Endothelial cell of umbilical vein (primary cell): ENCODE data around the gene CLCNKA. TPM values are rescaled to one million over a fixed set of nuclear protein-coding genes. Genes with fewer than 3 reads are reported as not detected.

Source experiments
- BruUV-seq: library from RNA; stranded (reverse); fragments of 400-500 nt; replicated peaks from 2 replicates; lab custom pipeline; 2021; lab: Mats Ljungman, UMichigan
- CTCF ChIA-PET: fragments of 300-600, 350-600 bp; sonication (Branson Sonifier 250); formaldehyde crosslinking; loops from one replicate; lab custom pipeline; 2021; ENCODE audit warnings: antibody characterized with exemption, inconsistent platforms; lab: Charles Lee
- POLR2A ChIA-PET: fragments of 300-600, 350-600 bp; sonication (Branson Sonifier 250); formaldehyde crosslinking; loops from one replicate; lab custom pipeline; 2021; ENCODE audit warnings: antibody characterized with exemption, inconsistent platforms; lab: Charles Lee
- DNase-seq: peaks from one replicate; pipeline ENCODE4 v3.0.0-alpha.2; 2011; ENCODE audit warnings: low read depth, low spot score
- FAIRE-seq: peaks from 2 replicates; lab custom pipeline; 2011; peaks lifted over from hg19 to GRCh38; lab: Jason Lieb, UNC
- H2AFZ ChIP-seq: 2 replicates; pipeline ENCODE4 v1.6.0; 2012; ENCODE audit warnings: low read depth, low read length, control low read depth, inconsistent platforms
- H3K27ac ChIP-seq: 2 replicates; pipeline ENCODE4 v1.5.1; 2011; ENCODE audit warnings: low read depth, mild to moderate bottlenecking, control low read depth, low read length, moderate library complexity; ENCODE audit not compliant: insufficient read depth
- H3K27me3 ChIP-seq, 2 experiments: 2 replicates each; pipeline versions ENCODE4 v1.6.0 to v1.6.1; 2011; ENCODE audit warnings: low read length in 2 of 2, mixed read lengths in 1 of 2; ENCODE audit not compliant: control insufficient read depth in 2 of 2, insufficient read depth in 2 of 2
- H3K36me3 ChIP-seq, 2 experiments: 2 replicates in 1 of 2; 3 replicates in 1 of 2; pipeline ENCODE4 v1.5.1; 2011; ENCODE audit warnings: low read length in 2 of 2, mild to moderate bottlenecking in 1 of 2, moderate library complexity in 1 of 2; ENCODE audit not compliant: control insufficient read depth in 2 of 2, insufficient read depth in 2 of 2; ENCODE audit errors: extremely low read depth in 1 of 2
- H3K4me1 ChIP-seq: 3 replicates; pipeline ENCODE4 v1.5.1; 2011; ENCODE audit warnings: mild to moderate bottlenecking, low read length; ENCODE audit not compliant: control insufficient read depth, insufficient read depth; ENCODE audit errors: extremely low read depth
- H3K4me2 ChIP-seq: 2 replicates; pipeline ENCODE4 v1.6.1; 2011; ENCODE audit warnings: low read length, control low read depth, mixed read lengths; ENCODE audit not compliant: insufficient read depth
- H3K4me3 ChIP-seq, 3 experiments: fragments of 200-600 bp in 1 of 3; sonication (generic), shearing (Covaris generic) in 1 of 3; replicated peaks in 1 of 3; 2 replicates each; pipeline ENCODE4 v1.5.1; 2011 to 2016; ENCODE audit warnings: control low read depth in 3 of 3, low read length in 3 of 3, mild to moderate bottlenecking in 2 of 3, inconsistent platforms in 1 of 3, low read depth in 1 of 3, moderate library complexity in 1 of 3; ENCODE audit not compliant: insufficient read depth in 1 of 3
- H3K79me2 ChIP-seq: 2 replicates; pipeline ENCODE4 v1.6.0; 2012; ENCODE audit warnings: low read length, inconsistent platforms; ENCODE audit not compliant: control insufficient read depth, insufficient read depth
- H3K9ac ChIP-seq: replicated peaks from 2 replicates; pipeline ENCODE3; 2011; ENCODE audit warnings: low read length, control low read depth; ENCODE audit not compliant: insufficient read depth; ENCODE audit errors: extremely low read depth
- H3K9me1 ChIP-seq: replicated peaks from 3 replicates; pipeline ENCODE4 v1.6.0; 2011; ENCODE audit warnings: mild to moderate bottlenecking, low read length; ENCODE audit not compliant: control insufficient read depth, insufficient read depth; ENCODE audit errors: extremely low read depth
- H3K9me3 ChIP-seq: replicated peaks from 2 replicates; pipeline ENCODE4 v1.5.1; 2012; ENCODE audit warnings: low read length, inconsistent platforms; ENCODE audit not compliant: control insufficient read depth, insufficient read depth
- H4K20me1 ChIP-seq: replicated peaks from 2 replicates; pipeline ENCODE3; 2011; ENCODE audit warnings: mild to moderate bottlenecking, low read length; ENCODE audit not compliant: control insufficient read depth, insufficient read depth; ENCODE audit errors: extremely low read depth
- EZH2 ChIP-seq: IDR thresholded peaks from 2 replicates; pipeline ENCODE4 v1.6.1; 2012; ENCODE audit warnings: borderline replicate concordance, low read depth, mild to moderate bottlenecking, moderate library complexity, low read length, inconsistent platforms; ENCODE audit not compliant: severe bottlenecking
- GATA2 ChIP-seq: IDR thresholded peaks from 2 replicates; pipeline ENCODE4 v1.7.0; 2011; ENCODE audit warnings: low read depth, mild to moderate bottlenecking, moderate library complexity, mixed read lengths, low read length; ENCODE audit not compliant: insufficient read length, insufficient read depth
- MYC ChIP-seq: IDR thresholded peaks from one replicate; pipeline ENCODE4 v1.6.1; 2011; ENCODE audit warnings: mild to moderate bottlenecking, low read depth, low read length
- POLR2A ChIP-seq: IDR thresholded peaks from 2 replicates; pipeline ENCODE4 v1.6.1; 2012; ENCODE audit warnings: low read depth, mild to moderate bottlenecking, control low read depth, low read length
- POLR2AphosphoS5 ChIP-seq: IDR thresholded peaks from 2 replicates; pipeline ENCODE4 v1.6.1; 2012; ENCODE audit warnings: low read depth, mild to moderate bottlenecking, control low read depth, low read length, moderate library complexity; ENCODE audit not compliant: insufficient read depth
- dilution Hi-C: fragments of 300-500 bp; cut with MboI; formaldehyde crosslinking; loops from one replicate; pipeline ENCODE4 v1.15.0; 2019; ENCODE audit warnings: low sequenced_read_pairs; ENCODE audit not compliant: extremely low pct_ligation_motif_present
- intact Hi-C: fragments of 100-400 bp; cut with micrococcal nuclease; formaldehyde crosslinking; loops from one replicate; pipeline ENCODE4 v1.10.0; 2022
- polyA plus RNA-seq, 4 experiments: library from polyadenylated mRNA; depleted of rRNA in 3 of 4; stranded (reverse) in 3 of 4; unstranded in 1 of 4; fragments of >200 nt; gene quantifications; 2 replicates each; pipeline versions ENCODE4 v1.2.1 to v1.2.3, GENCODE V29; 2011 to 2012; ENCODE audit warnings: missing spikeins in 1 of 4
- total RNA-seq: library from RNA; stranded (reverse); gene quantifications from 2 replicates; pipeline ENCODE4 v1.2.3, GENCODE V29; 2021
- TF ChIP-seq, protein P1 (sequence below): IDR thresholded peaks from 2 replicates; pipeline ENCODE4 v1.6.1; 2011; ENCODE audit not compliant: insufficient read depth, insufficient read length
- TF ChIP-seq, protein P2 (sequence below), 2 donors: IDR thresholded peaks; 1 replicate in 1 of 2; 2 replicates in 1 of 2; pipeline ENCODE4 v1.5.1; 2011; ENCODE audit warnings: low read length in 2 of 2, mild to moderate bottlenecking in 2 of 2, moderate library complexity in 2 of 2, control low read depth in 1 of 2, inconsistent platforms in 1 of 2, low read depth in 1 of 2; ENCODE audit not compliant: insufficient read depth in 1 of 2; ENCODE audit errors: extremely low read depth in 1 of 2

Gene CLCNKA
- total and polyA plus RNA-seq, 2 donors (not counting 3 experiments of a cell fraction or from before 2014, with no cell fraction given): not detected

DNA sequence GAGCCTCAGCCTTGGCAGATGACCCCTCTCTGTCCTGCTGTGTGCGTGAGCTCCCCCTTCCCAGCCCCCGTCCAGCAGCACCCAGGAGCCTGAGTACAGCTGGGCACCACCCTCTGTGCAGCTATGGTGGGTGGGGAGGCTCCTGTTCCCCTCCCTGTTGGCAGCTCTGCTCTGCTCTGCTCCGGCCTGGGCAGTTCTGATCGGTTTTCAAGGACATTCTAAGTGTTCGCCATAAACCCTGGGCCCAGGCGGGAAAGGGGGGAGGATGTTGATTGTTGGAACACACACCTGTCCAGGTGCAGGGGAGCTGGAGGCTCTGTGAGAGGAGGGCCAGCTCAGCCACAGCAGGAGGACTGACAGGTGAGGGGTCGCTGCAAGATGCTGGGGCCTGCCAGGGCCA is 21.7 kb downstream of the CLCNKA start, which contains the start of gene CLCNKB:
Gene CLCNKB (plus strand): TSS at position 262 of the 400 bp plus-strand sequence. CDS start 711 bp downstream, outside the sequence.
- TF ChIP-seq POLR2AphosphoS5: no peak
- no peak for TF ChIP-seq EZH2
- TF ChIP-seq, protein P1, sequence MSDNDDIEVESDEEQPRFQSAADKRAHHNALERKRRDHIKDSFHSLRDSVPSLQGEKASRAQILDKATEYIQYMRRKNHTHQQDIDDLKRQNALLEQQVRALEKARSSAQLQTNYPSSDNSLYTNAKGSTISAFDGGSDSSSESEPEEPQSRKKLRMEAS: no peak
- TF ChIP-seq MYC: no peak
- TF ChIP-seq POLR2A: no peak
- TF ChIP-seq GATA2: no peak
- TF ChIP-seq, protein P2, sequence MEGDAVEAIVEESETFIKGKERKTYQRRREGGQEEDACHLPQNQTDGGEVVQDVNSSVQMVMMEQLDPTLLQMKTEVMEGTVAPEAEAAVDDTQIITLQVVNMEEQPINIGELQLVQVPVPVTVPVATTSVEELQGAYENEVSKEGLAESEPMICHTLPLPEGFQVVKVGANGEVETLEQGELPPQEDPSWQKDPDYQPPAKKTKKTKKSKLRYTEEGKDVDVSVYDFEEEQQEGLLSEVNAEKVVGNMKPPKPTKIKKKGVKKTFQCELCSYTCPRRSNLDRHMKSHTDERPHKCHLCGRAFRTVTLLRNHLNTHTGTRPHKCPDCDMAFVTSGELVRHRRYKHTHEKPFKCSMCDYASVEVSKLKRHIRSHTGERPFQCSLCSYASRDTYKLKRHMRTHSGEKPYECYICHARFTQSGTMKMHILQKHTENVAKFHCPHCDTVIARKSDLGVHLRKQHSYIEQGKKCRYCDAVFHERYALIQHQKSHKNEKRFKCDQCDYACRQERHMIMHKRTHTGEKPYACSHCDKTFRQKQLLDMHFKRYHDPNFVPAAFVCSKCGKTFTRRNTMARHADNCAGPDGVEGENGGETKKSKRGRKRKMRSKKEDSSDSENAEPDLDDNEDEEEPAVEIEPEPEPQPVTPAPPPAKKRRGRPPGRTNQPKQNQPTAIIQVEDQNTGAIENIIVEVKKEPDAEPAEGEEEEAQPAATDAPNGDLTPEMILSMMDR (IDR thresholded peaks at IDR 0.05; ENCODE audit: extremely low read depth in 1 of 2, insufficient read depth in 1 of 2, low read depth in 1 of 2, low read length in 2 of 2): no peak
- H2AFZ ChIP-seq: no peak within 1 kb of the TSS
- FAIRE-seq (no peak), DNase-seq (no peak)
- no peak within 1 kb of the TSS for H3K4me3 ChIP-seq
- H3K9me1 ChIP-seq: no peaks in the 10 kb centered on the region
- H3K79me2 ChIP-seq: no peaks in the 10 kb centered on the region
- H3K36me3 ChIP-seq: no peaks in the 10 kb centered on the region
- dilution Hi-C loops (no loop called here), intact Hi-C loops (no loop called here)
- BruUV-seq: no TSS peak
- CTCF ChIA-PET: no interaction called here
- H3K9ac ChIP-seq: no peak within 1 kb of the TSS
- POLR2A ChIA-PET: no interaction called here
- H3K9me3 ChIP-seq: no peaks in the 10 kb centered on the region
- H3K27ac ChIP-seq: no peak within 1 kb of the TSS
- no peaks in the 10 kb centered on the region for H3K4me1 ChIP-seq
- no peaks in the 10 kb centered on the region for H3K27me3 ChIP-seq
- H4K20me1 ChIP-seq: no peaks in the 10 kb centered on the region
- H3K4me2 ChIP-seq: no peak within 1 kb of the TSS
